ENCODE data around the gene AS3MT.

AS3MT gene

GRCh38 chr10:102918817-102919245 is 49.6 kb downstream of the AS3MT start:
- ChIA-PET POLR2A (interaction anchor here (1.1 kb wide), 1 partner anchor 148 kb away, joined by 3 read pairs; no protein-coding TSS in a partner anchor), CTCF (interaction anchor here (1.0 to 5.9 kb wide), 20 partner anchors 15 to 567 kb away, joined by 3 to 67 read pairs (median 6); partner anchors contain the start of genes NT5C2 and PCGF6)
- no peak for TF ChIP-seq CTCF (IDR thresholded peaks at IDR 0.05; ENCODE audit: control extremely low read depth, extremely low read depth, low read depth, missing control alignments)
- DNase-seq (ENCODE audit: extremely low spot score): peak; percentile 34

GRCh38 chr10:102919246-102919959 is 50.1 kb downstream of the AS3MT start:
- ChIA-PET POLR2A (no interaction called here), CTCF (interaction anchor here (0.6 to 5.9 kb wide), 5 partner anchors 16 to 567 kb away, joined by 3 to 52 read pairs (median 8); no protein-coding TSS in a partner anchor)
- no peak for DNase-seq (ENCODE audit: extremely low spot score)
- TF ChIP-seq CTCF (IDR thresholded peaks at IDR 0.05; ENCODE audit: control extremely low read depth, extremely low read depth, low read depth, missing control alignments): no peak

GRCh38 chr10:102919992-102920739 is 50.9 kb downstream of the AS3MT start:
- POLR2A ChIA-PET: no interaction called here

GRCh38 chr10:102923601-102924000 is 54.3 kb downstream of the AS3MT start:
- ChIA-PET CTCF (interaction anchor here (1.4 to 1.9 kb wide), 2 partner anchors 11 to 321 kb away, joined by 4 to 5 read pairs; no protein-coding TSS in a partner anchor), POLR2A (no interaction called here)
- no peak for DNase-seq (ENCODE audit: extremely low spot score)
- TF ChIP-seq CTCF (IDR thresholded peaks at IDR 0.05; ENCODE audit: control extremely low read depth, extremely low read depth, low read depth, missing control alignments): no peak

More at GRCh38 chr10:102919992-102920739, 50.9 kb downstream of the AS3MT start:
- no peak for TF ChIP-seq CTCF (IDR thresholded peaks at IDR 0.05; ENCODE audit: control extremely low read depth, extremely low read depth, low read depth, missing control alignments)
- no peak for DNase-seq (ENCODE audit: extremely low spot score)
- CTCF ChIA-PET: interaction anchor here (0.8 to 2.3 kb wide), 4 partner anchors 18 to 324 kb away, joined by 3 to 8 read pairs (median 4); no protein-coding TSS in a partner anchor

GRCh38 chr10:102926842-102927241 is 57.6 kb downstream of the AS3MT start:
- no peak for DNase-seq (ENCODE audit: extremely low spot score)
- TF ChIP-seq CTCF (IDR thresholded peaks at IDR 0.05; ENCODE audit: control extremely low read depth, extremely low read depth, low read depth, missing control alignments): no peak
- ChIA-PET POLR2A (interaction anchor here (0.7 kb wide), 1 partner anchor 150 kb away, joined by 7 read pairs; no protein-coding TSS in a partner anchor), CTCF (interaction anchor here (1.0 to 1.8 kb wide), 3 partner anchors 9 to 318 kb away, joined by 3 to 12 read pairs (median 7); partner anchors contain the start of gene CNNM2)
